HL-60 (cell line): ENCODE results near the gene AGBL3.

Source experiments
- DNase-seq, 2 experiments: peaks; one replicate each; pipeline ENCODE4 v3.0.0-alpha.2; 2010 to 2020; ENCODE audit warnings: low read depth in 1 of 2, low spot score in 1 of 2
- H3K27ac ChIP-seq: fragments of 250-450 bp; sonication (Bioruptor Pico); replicated peaks from 2 replicates; pipeline ENCODE4 v1.5.1; 2020; ENCODE audit warnings: mild to moderate bottlenecking, moderate library complexity
- H3K27me3 ChIP-seq: fragments of 250-450 bp; sonication (Bioruptor Pico); 2 replicates; pipeline ENCODE4 v1.5.1; 2021; ENCODE audit warnings: mild to moderate bottlenecking, moderate library complexity; ENCODE audit not compliant: insufficient read depth, poor library complexity, severe bottlenecking
- H3K4me3 ChIP-seq: replicated peaks from 2 replicates; pipeline ENCODE4 v1.5.1; 2011; ENCODE audit warnings: mild to moderate bottlenecking, control low read depth, low read length; ENCODE audit not compliant: insufficient read depth
- CTCF ChIP-seq: IDR thresholded peaks from one replicate; pipeline ENCODE4 v1.5.1; 2011; ENCODE audit warnings: low read length, control low read depth, inconsistent platforms; ENCODE audit not compliant: insufficient read depth
- GABPA ChIP-seq: IDR thresholded peaks from 2 replicates; pipeline ENCODE4 v1.6.1; 2012; ENCODE audit warnings: low read depth
- POLR2AphosphoS5 ChIP-seq: IDR thresholded peaks from 2 replicates; pipeline ENCODE4 v1.6.1; 2012; ENCODE audit warnings: low read depth
- REST ChIP-seq: IDR thresholded peaks from 2 replicates; pipeline ENCODE4 v1.6.1; 2012; ENCODE audit warnings: low read depth; ENCODE audit not compliant: insufficient replicate concordance
- SPI1 ChIP-seq: IDR thresholded peaks from 2 replicates; pipeline ENCODE4 v1.6.1; 2012; ENCODE audit warnings: low read depth, mild to moderate bottlenecking, borderline replicate concordance

AGBL3 gene

GRCh38 chr7:135083005-135083404 is 96.7 kb downstream of the AGBL3 start:
- TF ChIP-seq CTCF: no peak
- TF ChIP-seq GABPA: no peak
- no peak for TF ChIP-seq REST
- no peak for TF ChIP-seq SPI1
- TF ChIP-seq POLR2AphosphoS5: no peak
- H3K27ac ChIP-seq: no peak overlapping the region
- no peak for DNase-seq

GRCh38 chr7:135088566-135088965 is 102.3 kb downstream of the AGBL3 start:
- H3K4me3 ChIP-seq: no peak overlapping the region
- no peak for DNase-seq
- TF ChIP-seq GABPA (no peak), CTCF (no peak), REST (no peak), POLR2AphosphoS5 (no peak), SPI1 (no peak)
- H3K27ac ChIP-seq: no peak overlapping the region
- no peaks in the 10 kb centered on the region for H3K27me3 ChIP-seq

More at GRCh38 chr7:135083005-135083404, 96.7 kb downstream of the AGBL3 start:
- Histone ChIP-seq H3K27me3 (no peaks in the 10 kb centered on the region), H3K4me3 (no peak overlapping the region)

- no peak for DNase-seq
- no peak for TF ChIP-seq GABPA
- no peak for TF ChIP-seq CTCF
- Histone ChIP-seq H3K27ac (no peak overlapping the region), H3K27me3 (no peaks in the 10 kb centered on the region), H3K4me3 (no peak overlapping the region)
These were observed 105.4 kb downstream of the AGBL3 start for GRCh38 chr7:135091717-135092116.

- no peaks in the 10 kb centered on the region for H3K27me3 ChIP-seq
- TF ChIP-seq CTCF (no peak), SPI1 (no peak), REST (no peak), GABPA (no peak), POLR2AphosphoS5 (no peak)
- no peak overlapping the region for H3K27ac ChIP-seq
- no peak overlapping the region for H3K4me3 ChIP-seq
- no peak for DNase-seq
These were observed 108.3 kb downstream of the AGBL3 start for GRCh38 chr7:135094472-135095237.
